Measurements from ENCODE around the gene MRNIP.
"Not testable (repeated sequence)": the region's sequence is repeated elsewhere in the genome, so short reads cannot be mapped to it uniquely, and the experiment has no call there.

The MRNIP gene

GRCh38 chr5:179872055-179872827 is 13.6 kb upstream of the MRNIP start:
- DNase-seq (ENCODE audit: low read depth in 1 of 2, low spot score in 1 of 2) = no peak

GRCh38 chr5:179871533-179871932 is 12.9 kb upstream of the MRNIP start:
- DNase-seq (ENCODE audit: low read depth in 1 of 2, low spot score in 1 of 2) = not testable (repeated sequence)

- DNase-seq (ENCODE audit: low read depth in 1 of 2, low spot score in 1 of 2) = no peak
These were observed 12.3 kb upstream of the MRNIP start for GRCh38 chr5:179870952-179871351.

GRCh38 chr5:179870403-179870903 is 11.8 kb upstream of the MRNIP start:
- no peak for DNase-seq (ENCODE audit: low read depth in 1 of 2, low spot score in 1 of 2)

- no peak for DNase-seq (ENCODE audit: low read depth in 1 of 2, low spot score in 1 of 2)
These were observed 11.2 kb upstream of the MRNIP start for GRCh38 chr5:179869641-179870402.

- no peak for DNase-seq (ENCODE audit: low read depth in 1 of 2, low spot score in 1 of 2)
These were observed 10.5 kb upstream of the MRNIP start for GRCh38 chr5:179869101-179869500.

GRCh38 chr5:179868541-179868940 is 9.9 kb upstream of the MRNIP start:
- no peak for DNase-seq (ENCODE audit: low read depth in 1 of 2, low spot score in 1 of 2)

- DNase-seq (ENCODE audit: low read depth in 1 of 2, low spot score in 1 of 2) = no peak
These were observed 8.9 kb upstream of the MRNIP start for GRCh38 chr5:179867476-179867875.

GRCh38 chr5:179867079-179867465 is 8.5 kb upstream of the MRNIP start:
- DNase-seq (ENCODE audit: low read depth in 1 of 2, low spot score in 1 of 2) = no peak

GRCh38 chr5:179866241-179867078 is 7.8 kb upstream of the MRNIP start:
- no peak for DNase-seq (ENCODE audit: low read depth in 1 of 2, low spot score in 1 of 2)

GRCh38 chr5:179865491-179866240 is 7.0 kb upstream of the MRNIP start:
- DNase-seq (ENCODE audit: low read depth in 1 of 2, low spot score in 1 of 2) = no peak

GRCh38 chr5:179864686-179865085 is 6.1 kb upstream of the MRNIP start:
- DNase-seq (ENCODE audit: low read depth in 1 of 2, low spot score in 1 of 2) = no peak

GRCh38 chr5:179863449-179864085 is 5.0 kb upstream of the MRNIP start:
- DNase-seq (ENCODE audit: low read depth in 1 of 2, low spot score in 1 of 2) = no peak

- DNase-seq (ENCODE audit: low read depth in 1 of 2, low spot score in 1 of 2) = no peak
These were observed 4.3 kb upstream of the MRNIP start for GRCh38 chr5:179862891-179863290.

- DNase-seq (ENCODE audit: low read depth in 1 of 2, low spot score in 1 of 2) = no peak
These were observed 3.7 kb upstream of the MRNIP start for GRCh38 chr5:179862296-179862695.

GRCh38 chr5:179860301-179860700 is 1.7 kb upstream of the MRNIP start:
- DNase-seq (ENCODE audit: low read depth in 1 of 2, low spot score in 1 of 2) = no peak

GRCh38 chr5:179858241-179858585 is 404 bp downstream of the MRNIP start:
- DNase-seq (ENCODE audit: low read depth in 1 of 2, low spot score in 1 of 2) = peak; percentile 30 to 32

GRCh38 chr5:179854356-179854755 is 4.3 kb downstream of the MRNIP start:
- DNase-seq (ENCODE audit: low read depth in 1 of 2, low spot score in 1 of 2) = no peak

- DNase-seq (ENCODE audit: low read depth in 1 of 2, low spot score in 1 of 2) = no peak
These were observed 5.5 kb downstream of the MRNIP start for GRCh38 chr5:179852993-179853547.

- DNase-seq (ENCODE audit: low read depth in 1 of 2, low spot score in 1 of 2) = no peak
These were observed 17.0 kb downstream of the MRNIP start for GRCh38 chr5:179841621-179842020.
